SK-N-MC (cell line): Measurements from ENCODE around the gene KRTAP4-11.
"Not testable (repeated sequence)": the region's sequence is repeated elsewhere in the genome, so short reads cannot be mapped to it uniquely, and the experiment has no call there.

ENCODE experiments used
- EZH2 ChIP-seq: fragments of 200-600 bp; sonication (generic); IDR thresholded peaks from one replicate; pipeline ENCODE4 v1.6.1; 2017; ENCODE audit warnings: antibody characterized with exemption
- FOXP2 ChIP-seq: optimal IDR thresholded peaks from 2 replicates; pipeline ENCODE3; 2011; ENCODE audit warnings: mild to moderate bottlenecking, moderate library complexity; ENCODE audit not compliant: insufficient read depth; ENCODE audit errors: extremely low read length, control extremely low read depth
- POLR2AphosphoS5 ChIP-seq: IDR thresholded peaks from 2 replicates; pipeline ENCODE4 v1.6.1; 2012; ENCODE audit warnings: mild to moderate bottlenecking, low read depth, low read length, borderline replicate concordance

- TF ChIP-seq EZH2, POLR2AphosphoS5, FOXP2: not testable (repeated sequence)
Measured at GRCh38 chr17:41148971-41149651, 30.9 kb upstream of the KRTAP4-11 start.
